Heart left ventricle (tissue), 13 donors: ENCODE results near the gene UBASH3A.

Experiments
- CTCF ChIP-seq, 12 donors: fragments of 200-600 bp; sonication (generic) in 4 of 12; IDR thresholded peaks; one replicate each; pipeline versions ENCODE4 v1.5.0 to v1.8.0; 2018 to 2022; ENCODE audit warnings: antibody characterized with exemption in 12 of 12, mild to moderate bottlenecking in 5 of 12
- POLR2A ChIP-seq, 2 donors: fragments of 450-650 bp; IDR thresholded peaks; one replicate each; pipeline ENCODE4 v1.6.1; 2017; ENCODE audit warnings: antibody characterized with exemption in 2 of 2, mild to moderate bottlenecking in 2 of 2, moderate library complexity in 2 of 2
- donor health status: ischemic (EF 13 %, LVEDD 7.1; RV severe dilation, severe dysfunction).
- donor health status: DM: no; HTN: yes; CAD: no.
- donor health status: DM: no; HTN: no; CAD: no.
- donor health status: ischemic (EF 25% LVEDD 6.9; RV normal size, moderate dysfunction).
- donor health status: ischemic (EF 25% LVEDD 5.7; RV mildly dilated, moderate dysfunction).
- donor health status: ischemic (EF 35%, LVEDD 5.7; RV mildly dilated, moderate dysfunction).
- donor health status: nonischemic (EF 11% LVEDD 7.7; RV severe dilation, severe dysfunction).
- donor health status: DM: yes; HTN: yes; CAD: no.
- donor health status: PGD.
- donor health status: ischemic (EF 29% LVEDD 5.4; RV normal size, mild dysfunction).
- donor health status: nonischemic (EF 23%, LVEDD 6.1; RV moderate dilation, normal function).

DNA sequence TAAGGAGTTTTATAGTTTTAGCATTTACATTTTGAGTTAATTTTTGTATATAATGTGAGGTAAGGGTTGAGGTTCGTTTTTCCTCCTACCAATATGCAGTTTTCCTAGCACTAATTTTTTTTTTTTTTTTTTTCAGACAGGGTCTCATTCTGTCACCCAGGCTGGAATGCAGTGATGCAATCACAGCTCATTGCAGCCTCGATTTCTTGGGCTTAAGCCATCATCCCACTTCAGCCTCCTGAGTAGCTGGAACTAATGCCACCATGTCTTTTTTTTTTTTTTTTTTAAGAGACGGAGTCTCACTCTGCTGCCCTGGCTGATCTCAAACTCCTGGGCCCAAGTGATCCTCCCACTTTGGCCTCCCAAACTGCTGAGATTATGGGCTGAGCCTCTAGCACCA, 2.5 kb upstream of the UBASH3A start:
- TF ChIP-seq CTCF (IDR thresholded peaks at IDR 0.05) (no peak), POLR2A (IDR thresholded peaks at IDR 0.05) (no peak)
